GM19324 (cell line): Measurements from ENCODE around the gene TGM3.

Experiments used
- ATAC-seq: cut with Tn5 transposase; IDR thresholded peaks from one replicate; pipeline ENCODE4 v1.9.1; 2021; ENCODE audit warnings: mild to moderate bottlenecking, moderate library complexity; ENCODE audit not compliant: unreplicated experiment, low FRiP score

Gene TGM3

GRCh38 chr20:2304180-2304579 lies 8.4 kb downstream of the TGM3 start:
- ATAC-seq, result no peak

DNA sequence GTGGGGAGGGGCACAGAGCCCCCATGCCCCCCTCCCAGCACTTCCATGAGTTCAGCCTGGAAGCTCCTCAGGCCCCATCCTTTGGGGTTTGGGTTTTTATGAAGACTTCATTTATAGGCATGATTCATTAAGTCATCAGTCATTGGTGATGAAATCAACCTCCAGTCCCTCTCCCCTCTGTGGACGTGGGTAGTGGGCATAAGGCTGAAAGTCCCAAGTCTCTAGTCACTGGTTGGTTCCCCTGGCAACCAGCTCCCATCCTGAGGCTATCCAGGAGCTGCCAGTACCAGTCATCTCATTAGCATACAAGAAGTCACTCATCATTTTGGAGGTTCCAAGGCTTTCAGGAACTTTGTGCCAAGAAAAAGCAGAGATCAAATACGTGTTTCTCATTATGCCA lies 9.2 kb downstream of the TGM3 start:
- no peak for ATAC-seq

DNA sequence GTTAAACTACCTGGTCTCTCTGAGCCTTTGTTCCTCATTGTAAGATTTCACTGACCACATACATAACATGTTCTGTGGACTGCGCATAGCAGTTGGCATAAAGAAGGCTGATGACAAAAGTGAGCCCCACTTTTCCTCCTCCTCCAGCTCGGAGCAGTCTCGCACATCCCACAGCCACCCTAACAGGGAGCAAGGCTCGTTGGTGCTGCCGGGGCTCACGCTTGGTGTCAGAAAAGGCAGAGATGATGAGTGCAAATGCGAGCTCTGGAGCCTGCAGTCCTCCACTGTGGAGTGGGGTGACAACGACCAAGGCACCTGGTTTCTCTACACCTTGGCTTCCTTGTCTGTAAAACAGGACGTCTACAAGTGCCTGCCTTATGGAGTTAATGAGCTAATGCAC lies 9.7 kb downstream of the TGM3 start:
- ATAC-seq, result no peak

GRCh38 chr20:2305946-2306345 lies 10.1 kb downstream of the TGM3 start:
- no peak for ATAC-seq

DNA sequence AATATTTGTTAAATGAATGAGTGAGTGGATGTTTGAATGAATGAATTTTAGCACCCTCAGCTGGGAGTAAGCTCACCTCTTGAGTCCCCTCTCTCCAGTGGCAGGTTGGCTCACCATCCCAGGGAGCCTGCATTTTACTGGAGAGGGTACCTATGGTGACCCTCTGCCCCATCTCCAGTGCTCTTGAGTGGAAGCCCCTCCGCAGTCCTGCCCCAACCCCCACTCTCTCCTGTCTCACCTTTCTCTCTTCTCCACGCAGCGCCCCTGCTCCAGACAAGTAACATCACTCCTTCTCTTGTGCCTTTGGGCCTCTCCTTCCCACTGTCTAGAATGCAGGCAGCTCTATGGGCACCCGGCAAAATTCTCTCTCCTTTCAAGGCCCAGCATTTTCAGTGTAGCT lies 11.3 kb downstream of the TGM3 start:
- no peak for ATAC-seq

- ATAC-seq, result no peak
These were observed 15.5 kb downstream of the TGM3 start for GRCh38 chr20:2311329-2311728.

DNA sequence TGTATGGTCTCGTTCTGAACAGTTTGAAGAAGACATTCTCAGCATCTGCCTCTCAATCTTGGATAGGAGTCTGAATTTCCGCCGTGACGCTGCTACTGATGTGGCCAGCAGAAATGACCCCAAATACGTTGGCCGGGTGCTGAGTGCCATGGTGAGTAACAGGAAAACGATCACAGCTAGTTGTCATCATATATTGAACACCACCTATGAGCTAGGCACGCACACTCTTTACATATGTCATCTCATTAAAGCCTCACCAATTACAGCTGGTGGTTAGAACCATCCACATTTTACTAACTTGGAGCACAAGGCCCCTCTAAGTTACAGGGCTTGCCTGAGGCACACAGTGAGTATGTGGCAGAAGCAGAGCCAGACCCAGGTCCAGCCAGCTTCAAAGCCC lies 17.1 kb downstream of the TGM3 start:
- no peak for ATAC-seq

GRCh38 chr20:2313316-2313715 lies 17.5 kb downstream of the TGM3 start:
- no peak for ATAC-seq

GRCh38 chr20:2314759-2315439 lies 19.1 kb downstream of the TGM3 start:
- no peak for ATAC-seq

GRCh38 chr20:2315440-2315778 lies 19.6 kb downstream of the TGM3 start:
- no peak for ATAC-seq

GRCh38 chr20:2316847-2317495 lies 21.2 kb downstream of the TGM3 start:
- ATAC-seq, result no peak

DNA sequence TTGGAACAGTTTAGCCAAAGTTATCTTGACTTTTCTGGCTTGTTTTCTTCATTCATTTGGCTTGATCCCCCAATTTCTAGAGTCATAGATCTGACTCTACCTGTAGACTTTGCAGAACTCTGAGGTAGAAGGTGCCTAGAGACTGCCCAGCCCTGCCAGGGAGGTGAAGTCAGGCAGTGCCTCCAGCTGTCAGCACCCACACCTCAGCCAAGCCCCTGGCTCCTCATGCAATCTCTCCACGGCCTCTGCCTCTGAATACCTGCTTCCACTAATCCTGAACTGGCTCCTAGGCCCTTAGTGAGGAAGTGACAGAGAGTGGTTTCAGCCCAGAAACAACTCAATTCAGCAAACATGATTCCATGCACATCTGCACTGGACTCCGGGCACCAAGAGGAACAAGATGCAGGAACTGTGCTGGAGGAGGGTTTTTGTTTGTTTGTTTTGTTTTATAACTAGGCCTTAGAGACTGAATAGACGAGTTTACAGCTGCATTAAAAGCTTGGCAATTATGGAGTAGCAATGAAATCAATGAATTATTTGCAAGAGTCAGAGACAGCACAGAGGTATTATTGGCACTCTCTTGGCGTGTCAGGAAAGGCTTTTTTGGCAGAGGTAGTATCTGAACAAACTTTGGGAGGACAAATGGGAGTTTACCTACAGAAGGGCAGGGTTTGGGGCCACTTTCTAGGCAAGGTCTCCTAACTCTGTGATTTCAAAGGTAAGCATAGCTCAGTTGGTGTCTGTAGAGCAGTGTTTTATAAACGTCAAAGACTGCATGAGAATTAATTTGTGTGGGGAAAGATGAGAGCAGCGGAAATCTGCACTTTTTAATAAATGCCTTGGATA lies 25.2 kb downstream of the TGM3 start:
- no peak for ATAC-seq

DNA sequence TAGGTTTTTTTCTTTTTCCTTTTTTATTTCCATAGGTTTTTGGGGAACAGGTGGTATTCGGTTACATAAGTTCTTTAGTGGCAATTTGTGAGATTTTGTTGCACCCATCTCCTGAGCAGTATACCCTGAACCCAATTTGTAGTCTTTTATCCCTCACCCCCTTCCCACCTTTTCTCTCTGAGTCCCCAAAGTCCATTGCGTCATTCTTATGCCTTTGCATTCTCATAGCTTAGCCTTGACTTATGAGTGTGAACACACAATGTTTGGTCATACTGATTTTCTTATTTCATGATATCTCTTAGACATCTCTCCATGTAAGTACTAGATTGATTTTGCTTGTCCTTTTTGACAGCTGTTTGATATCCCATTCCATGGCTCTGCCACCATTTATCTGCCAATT lies 27.2 kb downstream of the TGM3 start:
- no peak for ATAC-seq

GRCh38 chr20:2326046-2326445 lies 30.2 kb downstream of the TGM3 start:
- ATAC-seq, result no peak

DNA sequence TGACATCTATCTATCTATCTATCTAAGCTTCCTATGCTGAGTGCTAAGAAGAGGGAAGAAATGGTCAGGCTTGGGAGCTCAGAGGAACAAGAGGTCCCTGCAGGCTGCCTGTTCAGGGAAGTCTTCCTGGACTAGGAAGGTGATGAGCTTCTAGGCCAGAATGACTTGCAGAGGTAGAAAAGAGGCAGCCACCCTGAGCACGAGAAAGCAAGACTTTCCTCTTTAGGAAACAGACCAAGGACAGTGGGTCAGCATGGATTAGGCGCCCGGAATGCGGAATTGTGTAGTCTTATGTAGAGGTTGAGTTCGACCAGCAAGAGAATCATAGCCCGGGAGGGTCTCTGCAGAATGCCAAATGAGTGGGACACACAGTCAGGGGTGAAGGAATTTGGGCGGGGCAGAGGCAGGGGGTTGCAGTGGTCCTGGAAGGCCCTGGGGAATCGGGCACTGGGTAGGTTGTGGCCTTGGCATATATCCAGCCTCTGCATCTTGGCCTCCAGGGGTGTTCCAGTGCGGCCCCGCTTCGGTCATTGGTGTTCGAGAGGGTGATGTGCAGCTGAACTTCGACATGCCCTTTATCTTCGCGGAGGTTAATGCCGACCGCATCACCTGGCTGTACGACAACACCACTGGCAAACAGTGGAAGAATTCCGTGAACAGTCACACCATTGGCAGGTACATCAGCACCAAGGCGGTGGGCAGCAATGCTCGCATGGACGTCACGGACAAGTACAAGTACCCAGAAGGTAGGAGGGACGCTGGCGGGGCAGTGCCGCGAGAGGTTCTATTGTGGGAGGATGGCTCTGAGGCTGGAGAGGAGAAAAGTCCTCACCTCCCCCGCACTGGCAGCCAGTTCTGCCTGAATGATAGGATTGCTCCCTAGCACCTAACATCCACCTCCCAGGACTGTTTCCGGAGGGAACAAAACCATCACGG lies 32.1 kb downstream of the TGM3 start:
- ATAC-seq, result no peak

DNA sequence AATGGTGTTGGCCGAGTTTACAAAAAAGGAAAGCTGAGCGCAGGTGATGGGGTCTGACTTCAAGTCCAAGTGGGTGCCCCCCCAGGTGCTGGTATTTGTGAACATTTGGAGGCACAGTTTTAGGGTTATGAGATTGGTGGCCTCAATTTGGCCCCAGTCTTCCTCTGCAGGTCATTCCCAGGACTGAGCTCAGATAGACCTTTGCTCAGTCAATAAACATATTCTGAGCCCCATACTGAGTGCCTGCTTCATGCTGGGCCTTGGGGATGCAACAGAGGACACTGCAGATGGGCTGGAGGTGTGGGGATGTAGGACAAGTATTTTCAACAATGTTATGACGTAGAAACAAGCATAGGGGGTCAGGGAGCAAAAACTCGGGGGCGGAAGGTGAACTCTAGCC lies 33.5 kb downstream of the TGM3 start:
- ATAC-seq, result no peak

GRCh38 chr20:2330090-2330695 lies 34.4 kb downstream of the TGM3 start:
- no peak for ATAC-seq

GRCh38 chr20:2331106-2331505 lies 35.3 kb downstream of the TGM3 start:
- no peak for ATAC-seq

DNA sequence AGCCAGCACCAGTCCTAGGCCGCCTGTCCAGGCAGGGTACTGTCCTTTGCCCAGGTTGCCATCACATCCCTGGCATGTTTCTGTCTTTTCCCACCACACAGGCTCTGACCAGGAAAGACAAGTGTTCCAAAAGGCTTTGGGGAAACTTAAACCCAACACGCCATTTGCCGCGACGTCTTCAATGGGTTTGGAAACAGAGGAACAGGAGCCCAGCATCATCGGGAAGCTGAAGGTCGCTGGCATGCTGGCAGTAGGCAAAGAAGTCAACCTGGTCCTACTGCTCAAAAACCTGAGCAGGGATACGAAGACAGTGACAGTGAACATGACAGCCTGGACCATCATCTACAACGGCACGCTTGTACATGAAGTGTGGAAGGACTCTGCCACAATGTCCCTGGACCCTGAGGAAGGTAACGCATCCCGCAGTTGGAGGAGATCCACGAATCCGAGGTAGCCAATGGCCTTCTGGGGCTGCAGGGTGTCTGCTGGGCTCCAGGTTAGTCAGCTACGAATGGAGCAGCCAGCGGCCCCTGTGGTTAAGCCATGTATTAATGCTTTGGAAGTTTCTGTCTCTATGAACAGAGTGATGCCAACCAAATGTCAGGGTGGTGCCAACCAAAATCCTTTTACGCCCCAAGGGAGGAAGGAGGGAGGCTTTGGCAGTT lies 36.2 kb downstream of the TGM3 start:
- no peak for ATAC-seq

- no peak for ATAC-seq
These were observed 36.9 kb downstream of the TGM3 start for GRCh38 chr20:2332711-2333110.
